ENCODE results near the gene DDX23. TPM values are rescaled to one million over a fixed set of nuclear protein-coding genes. Genes with fewer than 3 reads are reported as not detected.

DDX23 gene
- total and polyA plus RNA-seq, 12 donors = 39.0 to 85.4 (median 66.4) TPM

- DNase-seq = no peak
- H3K27ac ChIP-seq = peak overlapping the region in 2 of 5 donors; percentile 34 to 47
Measured at GRCh38 chr12:48882972-48883304, 31.0 kb upstream of the DDX23 start.

GRCh38 chr12:48882315-48882687 is 30.3 kb upstream of the DDX23 start:
- no peak for TF ChIP-seq CTCF (IDR thresholded peaks at IDR 0.05)
- no peak for TF ChIP-seq POLR2A (IDR thresholded peaks at IDR 0.05)
- DNase-seq = peak in 4 of 7 donors; percentile 4 to 56 (median 22)

More at GRCh38 chr12:48882972-48883304, 31.0 kb upstream of the DDX23 start:
- Histone ChIP-seq H3K4me3 (no peak overlapping the region), H3K27me3 (no peaks in the 10 kb centered on the region), H3K9me3 (replicated peaks in 1 of 3) (no peaks in the 10 kb centered on the region), H3K36me3 (replicated peaks in 1 of 2) (no peaks in the 10 kb centered on the region), H3K4me1 (replicated peaks in 1 of 2) (no peaks in the 10 kb centered on the region)
- intact Hi-C loops (cut with DNase I) = no loop called here
- WGBS, 4 donors = 84 to 100% (median 89%) methylated on average over 2 to 3 of the region's 3 CpGs
- TF ChIP-seq POLR2A (IDR thresholded peaks at IDR 0.05) = no peak
- TF ChIP-seq CTCF (IDR thresholded peaks at IDR 0.05) = no peak

GRCh38 chr12:48881686-48882314 is 29.8 kb upstream of the DDX23 start:
- no peaks in the 10 kb centered on the region for H3K27me3 ChIP-seq

More at GRCh38 chr12:48882315-48882687, 30.3 kb upstream of the DDX23 start:
- Histone ChIP-seq H3K27me3 (no peaks in the 10 kb centered on the region), H3K27ac (peak overlapping the region in 2 of 5 donors; percentile 34 to 47), H3K9me3 (replicated peaks in 1 of 3) (no peaks in the 10 kb centered on the region), H3K4me1 (replicated peaks in 1 of 2) (no peaks in the 10 kb centered on the region), H3K4me3 (peak overlapping the region in 1 of 4 donors; percentile 20), H3K36me3 (replicated peaks in 1 of 2) (no peaks in the 10 kb centered on the region)
- intact Hi-C loops (cut with DNase I) = no loop called here
- WGBS, 4 donors = 31 to 39% (median 34%) methylated on average over 10 of the region's 10 CpGs

GRCh38 chr12:48880647-48881046 is 28.7 kb upstream of the DDX23 start:
- Histone ChIP-seq H3K27me3 (no peaks in the 10 kb centered on the region), H3K4me1 (replicated peaks in 1 of 2) (no peaks in the 10 kb centered on the region), H3K27ac (no peak overlapping the region), H3K36me3 (replicated peaks in 1 of 2) (no peaks in the 10 kb centered on the region), H3K9me3 (replicated peaks in 1 of 3) (no peaks in the 10 kb centered on the region), H3K4me3 (no peak overlapping the region)
- intact Hi-C loops (cut with DNase I) = no loop called here
- 65 to 77% (median 76%) methylated on average over 9 of the region's 9 CpGs for WGBS, 4 donors
- no peak for DNase-seq
- TF ChIP-seq POLR2A (IDR thresholded peaks at IDR 0.05) (no peak), CTCF (IDR thresholded peaks at IDR 0.05) (no peak)

More at GRCh38 chr12:48881686-48882314, 29.8 kb upstream of the DDX23 start:
- no peak for DNase-seq
- WGBS, 4 donors = 38 to 44% (median 43%) methylated on average over 9 of the region's 9 CpGs
- TF ChIP-seq POLR2A (IDR thresholded peaks at IDR 0.05) (no peak), CTCF (IDR thresholded peaks at IDR 0.05) (no peak)
- Histone ChIP-seq H3K27ac (peak overlapping the region in 1 of 5 donors; percentile 26), H3K9me3 (replicated peaks in 1 of 3) (no peaks in the 10 kb centered on the region), H3K4me1 (replicated peaks in 1 of 2) (no peaks in the 10 kb centered on the region), H3K4me3 (peak overlapping the region in 1 of 4 donors; percentile 20), H3K36me3 (replicated peaks in 1 of 2) (no peaks in the 10 kb centered on the region)
- intact Hi-C loops (cut with DNase I) = no loop called here
